ENCODE data around the gene MDGA2. TPM values are rescaled to one million over a fixed set of nuclear protein-coding genes. Genes with fewer than 3 reads are reported as not detected.

The MDGA2 gene
- polyA plus RNA-seq, 3 donors from 2014 or later: not detected

GRCh38 chr14:47435331-47435965, 240.0 kb downstream of the MDGA2 start:
- H3K36me3 Mint-ChIP-seq: no peaks in the 10 kb centered on the region
- H3K9me3 Mint-ChIP-seq: peaks cover 5 to 32% (median 12%) of the 10 kb centered on the region in 6 donors
- no peak overlapping the region for H3K27ac Mint-ChIP-seq
- H3K27me3 Mint-ChIP-seq (ENCODE audit: low read depth in 3 of 3): peaks cover 0 to 1% (median 0%) of the 10 kb centered on the region in 3 donors
- H3K4me1 Mint-ChIP-seq: no peaks in the 10 kb centered on the region
- DNase-seq: no peak
- H3K4me3 Mint-ChIP-seq: no peak overlapping the region

DNA sequence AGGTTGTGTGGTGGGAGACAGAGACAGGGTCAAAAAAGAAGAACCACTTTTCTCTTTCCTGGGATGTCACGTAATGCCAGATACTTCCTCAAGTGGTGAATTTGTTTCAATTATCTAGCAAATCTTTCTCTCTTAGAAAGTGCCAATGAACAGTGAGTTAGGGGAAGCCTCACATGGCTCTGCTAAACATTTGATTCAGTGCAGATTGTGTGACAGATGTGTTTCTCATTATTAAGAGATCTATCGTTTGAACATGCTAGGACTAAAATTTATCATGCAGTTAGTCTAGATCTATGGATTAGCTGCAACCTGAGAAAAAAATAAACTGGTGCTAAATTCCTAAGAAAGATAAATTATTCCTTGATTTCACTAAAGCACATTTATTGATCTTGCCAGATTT, 247.8 kb downstream of the MDGA2 start:
- no peak for DNase-seq
- Mint-ChIP-seq H3K9me3 (peaks cover 6 to 26% (median 13%) of the 10 kb centered on the region in 6 donors), H3K27ac (no peak overlapping the region), H3K36me3 (no peaks in the 10 kb centered on the region), H3K4me3 (no peak overlapping the region), H3K27me3 (ENCODE audit: low read depth in 3 of 3) (peaks cover 0 to 2% (median 0%) of the 10 kb centered on the region in 3 donors), H3K4me1 (no peaks in the 10 kb centered on the region)

DNA sequence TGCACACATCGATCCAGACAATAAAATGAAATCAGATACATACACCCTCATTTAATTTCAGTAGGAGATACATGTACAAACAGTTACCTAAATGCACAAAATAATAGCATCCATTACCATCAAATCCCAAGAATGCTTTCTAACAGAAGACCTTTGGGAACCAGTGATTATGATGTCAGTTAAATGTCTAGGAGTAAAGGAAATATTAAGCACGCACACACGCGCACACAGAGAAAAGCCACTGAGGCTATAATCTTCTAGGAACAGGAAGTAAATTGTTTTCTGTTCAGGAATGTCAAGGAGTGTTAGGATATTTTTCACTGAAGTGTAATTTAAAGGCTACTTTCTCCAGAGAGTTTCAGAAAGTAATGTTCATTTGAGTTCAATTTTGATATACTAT, 250.1 kb downstream of the MDGA2 start:
- Mint-ChIP-seq H3K9me3 (peaks cover 3 to 32% (median 14%) of the 10 kb centered on the region in 6 donors), H3K36me3 (no peaks in the 10 kb centered on the region), H3K4me1 (no peaks in the 10 kb centered on the region), H3K27ac (no peak overlapping the region), H3K27me3 (ENCODE audit: low read depth in 3 of 3) (peaks cover 0 to 2% (median 0%) of the 10 kb centered on the region in 3 donors), H3K4me3 (no peak overlapping the region)
- DNase-seq: no peak

GRCh38 chr14:47422191-47422590, 253.2 kb downstream of the MDGA2 start:
- Mint-ChIP-seq H3K27ac (no peak overlapping the region), H3K4me1 (no peaks in the 10 kb centered on the region), H3K9me3 (peaks cover 5 to 39% (median 13%) of the 10 kb centered on the region in 6 donors), H3K4me3 (no peak overlapping the region), H3K36me3 (no peaks in the 10 kb centered on the region), H3K27me3 (ENCODE audit: low read depth in 3 of 3) (peaks cover 0 to 2% (median under 1%) of the 10 kb centered on the region in 3 donors)
- no peak for DNase-seq

DNA sequence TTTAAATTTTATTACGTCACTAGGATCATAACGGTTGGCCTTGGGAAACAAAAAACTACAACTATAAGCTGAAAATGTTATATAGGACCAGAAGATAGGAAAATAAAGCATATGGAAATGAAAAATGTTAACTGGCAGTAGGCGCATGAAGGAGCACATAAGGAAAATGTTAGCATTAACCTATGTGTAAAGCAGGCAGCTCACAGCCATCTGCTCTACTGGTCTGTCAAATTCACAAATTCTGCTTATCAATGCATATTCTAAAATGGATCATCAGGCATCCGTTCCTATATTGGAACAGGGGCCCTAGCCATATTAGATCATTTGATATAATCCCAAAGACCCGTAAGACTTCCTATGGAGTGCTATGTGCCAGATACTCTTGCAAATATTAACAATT, 263.9 kb downstream of the MDGA2 start:
- DNase-seq: no peak
- H3K27me3 Mint-ChIP-seq (ENCODE audit: low read depth in 3 of 3): peaks cover 0 to 1% (median 0%) of the 10 kb centered on the region in 3 donors
- peaks cover 0 to 4% (median 0%) of the 10 kb centered on the region in 3 donors for H3K36me3 Mint-ChIP-seq
- H3K9me3 Mint-ChIP-seq: peaks cover 9 to 34% (median 20%) of the 10 kb centered on the region in 6 donors
- no peak overlapping the region for H3K4me3 Mint-ChIP-seq
- H3K27ac Mint-ChIP-seq: no peak overlapping the region
- no peaks in the 10 kb centered on the region for H3K4me1 Mint-ChIP-seq

DNA sequence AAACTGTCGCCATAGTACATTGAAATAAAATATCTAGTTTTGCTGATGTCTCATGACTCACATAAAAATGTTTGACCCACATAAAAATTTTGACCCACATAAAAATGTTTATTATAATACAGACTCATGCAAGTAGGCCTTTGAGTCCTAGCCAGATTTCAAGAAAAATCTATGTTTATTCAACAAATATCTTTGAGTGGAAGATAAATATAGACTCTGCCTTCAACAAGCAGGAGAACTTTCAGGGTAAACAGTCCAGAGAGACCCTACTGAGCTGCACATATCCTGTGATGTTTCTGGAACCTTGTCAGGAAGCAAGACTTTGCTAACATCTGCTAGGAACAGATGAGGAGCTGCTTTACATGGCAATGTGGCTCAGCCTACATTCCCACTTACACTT, 283.1 kb downstream of the MDGA2 start:
- Mint-ChIP-seq H3K9me3 (peaks cover 4 to 40% (median 19%) of the 10 kb centered on the region in 6 donors), H3K27me3 (ENCODE audit: low read depth in 3 of 3) (no peaks in the 10 kb centered on the region), H3K27ac (no peak overlapping the region), H3K36me3 (no peaks in the 10 kb centered on the region), H3K4me1 (no peaks in the 10 kb centered on the region), H3K4me3 (no peak overlapping the region)
- no peak for DNase-seq

DNA sequence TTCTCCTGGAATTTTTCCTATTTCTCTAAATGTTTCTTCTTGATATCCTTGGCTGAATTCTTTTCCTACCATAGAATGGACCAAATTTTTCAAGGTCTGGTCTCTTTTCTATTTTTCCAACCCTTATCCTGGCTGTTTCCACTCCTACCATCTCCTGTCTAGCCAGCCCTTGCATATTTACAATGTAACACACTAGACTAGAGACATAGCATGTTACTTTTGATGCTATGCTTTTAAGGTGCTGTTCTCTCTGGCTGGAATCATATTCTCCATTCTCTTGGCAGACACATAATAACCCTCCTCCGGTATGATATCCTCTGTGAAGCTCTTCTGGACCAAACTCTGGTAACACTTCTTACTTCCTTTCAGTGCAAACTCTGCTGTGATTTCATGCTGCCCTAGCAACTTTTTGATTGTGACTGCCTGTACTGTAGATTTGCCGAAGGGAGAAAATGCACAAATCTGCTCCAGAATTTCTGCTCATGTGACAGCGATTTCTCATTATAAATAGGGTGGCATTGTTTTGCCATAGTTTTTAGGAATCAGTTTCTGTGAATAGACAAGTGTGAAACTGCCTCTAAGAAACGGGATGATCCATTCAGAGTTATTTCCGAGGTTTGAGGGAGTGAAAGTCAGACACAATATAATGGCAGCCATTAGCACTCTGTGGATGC, 284.4 kb downstream of the MDGA2 start:
- no peaks in the 10 kb centered on the region for H3K4me1 Mint-ChIP-seq
- no peak overlapping the region for H3K4me3 Mint-ChIP-seq
- H3K27ac Mint-ChIP-seq: no peak overlapping the region
- H3K36me3 Mint-ChIP-seq: no peaks in the 10 kb centered on the region
- no peak for DNase-seq
- H3K9me3 Mint-ChIP-seq: peaks cover 2 to 41% (median 16%) of the 10 kb centered on the region in 6 donors
- H3K27me3 Mint-ChIP-seq (ENCODE audit: low read depth in 3 of 3): no peaks in the 10 kb centered on the region

GRCh38 chr14:47389535-47389934, 285.9 kb downstream of the MDGA2 start:
- H3K4me3 Mint-ChIP-seq: no peak overlapping the region
- no peaks in the 10 kb centered on the region for H3K27me3 Mint-ChIP-seq (ENCODE audit: low read depth in 3 of 3)
- peaks cover 2 to 38% (median 18%) of the 10 kb centered on the region in 6 donors for H3K9me3 Mint-ChIP-seq
- H3K4me1 Mint-ChIP-seq: no peaks in the 10 kb centered on the region
- H3K36me3 Mint-ChIP-seq: no peaks in the 10 kb centered on the region
- H3K27ac Mint-ChIP-seq: no peak overlapping the region
- no peak for DNase-seq

DNA sequence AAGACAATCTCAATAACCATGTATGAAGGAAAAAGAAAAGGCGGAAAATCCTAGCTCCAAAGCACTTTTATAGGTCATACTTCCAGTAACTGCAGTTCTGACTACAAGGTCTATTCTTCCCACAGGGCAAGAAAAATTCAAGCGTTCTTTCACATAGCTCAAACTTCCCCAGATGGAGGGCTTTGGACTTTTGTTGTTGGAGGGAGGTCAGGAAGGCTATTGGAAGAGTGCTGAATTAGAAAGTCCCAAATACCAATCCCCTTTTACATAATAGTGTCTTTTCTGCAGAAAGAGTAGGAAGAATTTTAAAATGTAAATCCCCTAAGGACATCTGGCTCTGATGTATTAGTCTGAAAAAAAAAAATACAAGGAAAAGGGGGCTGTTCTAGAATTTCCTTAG, 309.4 kb downstream of the MDGA2 start:
- DNase-seq: no peak
- Mint-ChIP-seq H3K4me1 (no peaks in the 10 kb centered on the region), H3K27ac (no peak overlapping the region), H3K36me3 (no peaks in the 10 kb centered on the region), H3K4me3 (no peak overlapping the region), H3K27me3 (ENCODE audit: low read depth in 3 of 3) (peaks cover 0 to 1% (median 1%) of the 10 kb centered on the region in 3 donors), H3K9me3 (peaks cover 8 to 38% (median 14%) of the 10 kb centered on the region in 6 donors)

GRCh38 chr14:47365233-47365632, 310.2 kb downstream of the MDGA2 start:
- no peak for DNase-seq
- no peak overlapping the region for H3K27ac Mint-ChIP-seq
- H3K27me3 Mint-ChIP-seq (ENCODE audit: low read depth in 3 of 3): peaks cover 0 to 1% (median 1%) of the 10 kb centered on the region in 3 donors
- no peaks in the 10 kb centered on the region for H3K4me1 Mint-ChIP-seq
- peaks cover 8 to 32% (median 14%) of the 10 kb centered on the region in 6 donors for H3K9me3 Mint-ChIP-seq
- H3K36me3 Mint-ChIP-seq: no peaks in the 10 kb centered on the region
- no peak overlapping the region for H3K4me3 Mint-ChIP-seq

DNA sequence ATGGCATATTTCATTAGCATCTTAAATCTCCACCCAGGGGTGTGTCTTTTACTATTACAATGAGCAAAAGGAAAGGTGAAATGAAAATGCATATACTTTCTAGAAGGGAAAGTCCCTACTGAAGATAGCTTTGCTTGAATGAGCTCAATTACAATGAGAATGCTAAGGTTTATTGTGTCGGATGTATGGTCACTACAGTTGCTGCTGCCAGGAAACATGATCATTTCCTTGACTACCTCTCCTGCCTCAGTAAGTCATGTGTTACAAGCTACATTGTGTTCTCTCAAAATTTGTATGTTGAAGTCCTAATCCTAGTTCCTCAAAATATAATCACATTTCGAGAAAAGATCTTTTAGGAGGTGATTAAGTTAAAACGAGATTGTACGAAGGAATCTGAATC, 322.2 kb downstream of the MDGA2 start:
- H3K4me3 Mint-ChIP-seq: no peak overlapping the region
- no peak overlapping the region for H3K27ac Mint-ChIP-seq
- no peak for DNase-seq
- H3K36me3 Mint-ChIP-seq: peaks cover 0 to 4% (median 0%) of the 10 kb centered on the region in 3 donors
- peaks cover 12 to 64% (median 27%) of the 10 kb centered on the region in 6 donors for H3K9me3 Mint-ChIP-seq
- H3K27me3 Mint-ChIP-seq (ENCODE audit: low read depth in 3 of 3): peaks cover 0 to 2% (median 0%) of the 10 kb centered on the region in 3 donors
- no peaks in the 10 kb centered on the region for H3K4me1 Mint-ChIP-seq

- H3K36me3 Mint-ChIP-seq: no peaks in the 10 kb centered on the region
- H3K27me3 Mint-ChIP-seq (ENCODE audit: low read depth in 3 of 3): no peaks in the 10 kb centered on the region
- H3K4me1 Mint-ChIP-seq: no peaks in the 10 kb centered on the region
- H3K4me3 Mint-ChIP-seq: no peak overlapping the region
- H3K9me3 Mint-ChIP-seq: peaks cover 5 to 34% (median 14%) of the 10 kb centered on the region in 6 donors
- DNase-seq: no peak
- H3K27ac Mint-ChIP-seq: no peak overlapping the region
Observed at GRCh38 chr14:47346849-47347248, 328.6 kb downstream of the MDGA2 start.

GRCh38 chr14:47345016-47345415, 330.4 kb downstream of the MDGA2 start:
- no peak overlapping the region for H3K4me3 Mint-ChIP-seq
- H3K27me3 Mint-ChIP-seq (ENCODE audit: low read depth in 3 of 3): no peaks in the 10 kb centered on the region
- H3K36me3 Mint-ChIP-seq: no peaks in the 10 kb centered on the region
- H3K4me1 Mint-ChIP-seq: no peaks in the 10 kb centered on the region
- H3K27ac Mint-ChIP-seq: no peak overlapping the region
- H3K9me3 Mint-ChIP-seq: peaks cover 5 to 30% (median 13%) of the 10 kb centered on the region in 6 donors
- DNase-seq: no peak

DNA sequence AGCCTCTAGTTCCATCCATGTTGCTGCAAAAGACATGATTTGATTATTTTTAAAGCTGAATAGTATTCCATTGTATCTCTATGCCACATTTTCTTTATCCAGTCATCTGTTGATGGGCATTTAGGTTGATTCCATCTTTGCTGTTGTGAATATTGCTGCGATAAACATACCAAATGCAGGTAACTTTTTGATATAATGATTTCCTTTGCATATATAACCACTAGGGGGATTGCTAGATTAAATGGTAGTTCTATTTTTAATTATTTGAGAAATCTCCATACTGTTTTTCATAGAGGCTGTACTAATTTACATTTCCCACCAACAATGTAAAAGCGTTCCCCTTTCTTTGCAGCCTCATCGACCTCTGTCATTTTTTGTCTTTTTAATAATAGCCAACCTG, 342.5 kb downstream of the MDGA2 start:
- Mint-ChIP-seq H3K4me3 (no peak overlapping the region), H3K36me3 (no peaks in the 10 kb centered on the region), H3K9me3 (peaks cover 2 to 41% (median 9%) of the 10 kb centered on the region in 6 donors), H3K4me1 (no peaks in the 10 kb centered on the region), H3K27ac (no peak overlapping the region), H3K27me3 (ENCODE audit: low read depth in 3 of 3) (peaks cover 0 to 2% (median 1%) of the 10 kb centered on the region in 3 donors)
- no peak for DNase-seq

Measured in immature natural killer cell (primary cell).